Spleen (tissue), 11 donors: ENCODE results near the gene AMIGO1. TPM values are rescaled to one million over a fixed set of nuclear protein-coding genes. Genes with fewer than 3 reads are reported as not detected.

Experiments
- DNase-seq: peaks from one replicate; pipeline ENCODE4 v3.0.0-alpha.2; 2020
- H3K27ac ChIP-seq, 8 donors: fragments of 200-600 bp; sonication (generic) in 7 of 8; 1 replicate in 4 of 8; 2 replicates in 4 of 8; pipeline versions ENCODE4 v1.5.0 to v1.8.0; 2016 to 2021; ENCODE audit warnings: inconsistent platforms in 4 of 8, mild to moderate bottlenecking in 4 of 8, moderate library complexity in 1 of 8
- H3K27me3 ChIP-seq, 7 donors: fragments of 200-600 bp; sonication (generic) in 6 of 7; replicated peaks in 1 of 7; 1 replicate in 4 of 7; 2 replicates in 3 of 7; pipeline versions ENCODE4 v1.5.0 to v1.8.0; 2016 to 2021; ENCODE audit warnings: inconsistent platforms in 3 of 7, mild to moderate bottlenecking in 1 of 7
- H3K36me3 ChIP-seq, 6 donors: fragments of 200-600 bp; sonication (generic) in 5 of 6; 1 replicate in 4 of 6; 2 replicates in 2 of 6; pipeline versions ENCODE4 v1.5.0 to v1.8.0; 2016 to 2021; ENCODE audit warnings: inconsistent platforms in 2 of 6
- H3K4me1 ChIP-seq, 6 donors: fragments of 200-600 bp; sonication (generic) in 5 of 6; 1 replicate in 3 of 6; 2 replicates in 3 of 6; pipeline versions ENCODE4 v1.5.0 to v1.8.0; 2016 to 2021; ENCODE audit warnings: inconsistent platforms in 3 of 6
- H3K4me3 ChIP-seq, 8 donors: fragments of 200-600 bp; sonication (generic) in 7 of 8; 1 replicate in 4 of 8; 2 replicates in 4 of 8; pipeline versions ENCODE4 v1.5.0 to v1.8.0; 2016 to 2021; ENCODE audit warnings: inconsistent platforms in 4 of 8, mild to moderate bottlenecking in 4 of 8, moderate library complexity in 2 of 8
- H3K9me3 ChIP-seq, 8 donors: fragments of 200-600 bp; sonication (generic) in 7 of 8; 1 replicate in 4 of 8; 2 replicates in 4 of 8; pipeline versions ENCODE4 v1.5.0 to v1.8.0; 2016 to 2021; ENCODE audit warnings: inconsistent platforms in 4 of 8
- POLR2A ChIP-seq, 3 donors: fragments of 450-650 bp; IDR thresholded peaks; one replicate each; pipeline ENCODE4 v1.5.1; 2017; ENCODE audit warnings: antibody characterized with exemption in 3 of 3, mild to moderate bottlenecking in 1 of 3
- POLR2AphosphoS5 ChIP-seq, 3 donors: sonication (generic); formaldehyde crosslinking; IDR thresholded peaks; one replicate each; pipeline ENCODE4 v1.5.1; 2017; ENCODE audit warnings: antibody characterized with exemption in 3 of 3
- WGBS, 5 donors: extraction: QIAGEN DNeasy Blood & Tissue Kit in 3 of 5; methylation state at CpG; one replicate each; pipeline versions ENCODE4 v1.1.5 to v1.1.7; 2013 to 2018; 5-methylcytosine and 5-hydroxymethylcytosine counted together
- intact Hi-C: fragments of 100-400 bp; cut with DNase I; formaldehyde crosslinking; loops from one replicate; pipeline ENCODE4 v1.15.0; 2023; ENCODE audit warnings: low total_unique reads
- polyA plus RNA-seq, 3 donors: library from polyadenylated mRNA; stranded (reverse); fragments of 200-250 nt; gene quantifications; one replicate each; pipeline ENCODE4 v1.2.1, GENCODE V29; 2013
- total RNA-seq, 7 donors: library from RNA; depleted of rRNA in 3 of 7; stranded (reverse); fragments of >200 nt in 3 of 7; fragmentation: NEBNext Ultra II Directional in 4 of 7; extraction: Animal tissue kit (Norgen Biotek cat#: 25700) in 4 of 7; gene quantifications; one replicate each; pipeline versions ENCODE4 v1.1.0 to v1.2.1, GENCODE V29; 2016 to 2021
- TF ChIP-seq, protein P1 (sequence below), 11 experiments: fragments of 200-600 bp in 7 of 11; fragments of 450-650 bp in 4 of 11; sonication (generic) in 4 of 11; IDR thresholded peaks in 8 of 11; conservative IDR thresholded peaks in 3 of 11; 1 replicate in 7 of 11; 2 replicates in 4 of 11; pipeline versions ENCODE4 v1.4.0 to v1.8.0; 2016 to 2021; ENCODE audit warnings: antibody characterized with exemption in 11 of 11, inconsistent platforms in 4 of 11, mild to moderate bottlenecking in 1 of 11
- donor health status: healthy with polysubstance abuse.
- donor health status: DM: no; HTN: no; CAD: no; lungs with moderate emphysema.
- donor health status: DM: no; HTN: no; CAD: no.
- donor health status: Bipolar disorder and iron deficiency.
- donor health status: healthy.
- donor health status: DM: no; HTN: no; CAD: no.
- donor health status: DM: yes; HTN: yes; CAD: no.

The AMIGO1 gene
- total and polyA plus RNA-seq, 10 donors, result 0.57 to 8.5 (median 5.4) TPM

DNA sequence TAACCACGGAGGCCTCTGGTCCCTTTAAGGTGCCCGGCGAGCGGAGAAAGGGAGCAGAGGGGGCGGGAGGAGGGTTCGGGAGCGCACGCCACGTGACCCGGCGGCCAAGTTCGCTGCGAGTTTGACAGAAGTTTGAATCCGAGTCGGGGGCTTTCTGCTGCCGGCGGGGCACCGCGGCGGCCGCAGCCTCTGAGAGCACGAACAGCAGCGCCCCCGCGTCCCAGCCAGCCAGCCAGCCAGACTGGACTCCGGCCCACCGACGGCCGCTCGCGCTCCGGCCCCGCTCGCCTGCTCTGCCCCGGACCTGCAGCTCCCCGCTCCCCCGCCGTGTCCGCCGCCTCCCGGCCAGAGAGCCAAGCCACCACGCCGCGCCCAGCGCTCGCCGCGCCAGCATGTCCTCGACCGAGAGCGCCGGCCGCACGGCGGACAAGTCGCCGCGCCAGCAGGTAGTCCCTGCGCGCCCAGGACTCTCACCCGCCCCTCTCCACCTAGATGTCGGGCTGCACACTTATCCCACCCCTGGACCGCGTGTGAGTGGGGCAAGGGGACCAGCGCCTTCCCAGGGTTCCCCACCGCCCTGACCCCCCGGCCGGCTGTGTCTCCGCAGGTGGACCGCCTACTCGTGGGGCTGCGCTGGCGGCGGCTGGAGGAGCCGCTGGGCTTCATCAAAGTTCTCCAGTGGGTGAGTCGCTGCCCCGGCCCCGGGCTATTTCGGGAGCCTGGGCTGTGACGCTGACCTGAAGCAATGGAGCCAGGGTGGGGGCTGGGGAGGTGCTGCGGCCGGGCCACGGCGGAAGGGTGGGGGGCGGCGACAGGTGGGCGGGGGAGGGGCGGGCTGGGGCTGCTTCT lies 42.9 kb downstream of the AMIGO1 start, which contains the start of gene SYPL2:
SYPL2 (plus strand) TSS at position 95 of the 849 bp plus-strand sequence; CDS start at position 393, 298 bp downstream.
- peak within 1 kb of the TSS in 4 of 8 donors; percentile 15 to 59 (median 40) for H3K27ac ChIP-seq
- WGBS, 5 donors, result 1 to 19% (median 2%) methylated on average over 8 to 88 of the region's 88 CpGs
- peak; percentile 80 for DNase-seq

DNA sequence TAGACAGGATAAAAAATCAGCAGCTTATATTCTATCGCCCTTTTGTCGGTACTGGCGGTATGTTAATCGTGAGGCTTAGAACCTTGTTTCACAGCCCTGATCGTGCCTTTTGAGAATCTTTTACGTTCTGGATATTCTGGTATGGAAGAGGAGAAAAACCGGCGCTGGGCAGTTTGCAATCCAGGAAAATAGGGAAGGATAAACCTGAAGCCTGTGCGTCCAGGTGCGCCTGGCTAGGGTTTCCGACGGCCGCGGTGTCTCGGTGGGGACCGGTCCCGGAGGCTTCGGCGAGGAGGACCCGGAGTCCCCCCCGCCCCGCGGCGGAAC lies 43.4 kb downstream of the AMIGO1 start:
- Histone ChIP-seq H3K4me1 (peaks cover 0 to 25% (median 17%) of the 10 kb centered on the region in 6 donors), H3K4me3 (peak overlapping the region; percentile 48 to 80 (median 57)), H3K9me3 (no peaks in the 10 kb centered on the region), H3K36me3 (no peaks in the 10 kb centered on the region), H3K27ac (peak overlapping the region in 3 of 8 donors; percentile 40 to 59 (median 41)), H3K27me3 (peaks cover 0 to 98% (median 37%) of the 10 kb centered on the region in 7 donors)
- DNase-seq, result no peak
- 9 to 21% (median 11%) methylated on average over 18 to 24 of the region's 24 CpGs for WGBS, 5 donors
- intact Hi-C loops, result no loop called here
- TF ChIP-seq POLR2AphosphoS5 (IDR thresholded peaks at IDR 0.05) (no peak), POLR2A (IDR thresholded peaks at IDR 0.05) (no peak)
- TF ChIP-seq, protein P1, sequence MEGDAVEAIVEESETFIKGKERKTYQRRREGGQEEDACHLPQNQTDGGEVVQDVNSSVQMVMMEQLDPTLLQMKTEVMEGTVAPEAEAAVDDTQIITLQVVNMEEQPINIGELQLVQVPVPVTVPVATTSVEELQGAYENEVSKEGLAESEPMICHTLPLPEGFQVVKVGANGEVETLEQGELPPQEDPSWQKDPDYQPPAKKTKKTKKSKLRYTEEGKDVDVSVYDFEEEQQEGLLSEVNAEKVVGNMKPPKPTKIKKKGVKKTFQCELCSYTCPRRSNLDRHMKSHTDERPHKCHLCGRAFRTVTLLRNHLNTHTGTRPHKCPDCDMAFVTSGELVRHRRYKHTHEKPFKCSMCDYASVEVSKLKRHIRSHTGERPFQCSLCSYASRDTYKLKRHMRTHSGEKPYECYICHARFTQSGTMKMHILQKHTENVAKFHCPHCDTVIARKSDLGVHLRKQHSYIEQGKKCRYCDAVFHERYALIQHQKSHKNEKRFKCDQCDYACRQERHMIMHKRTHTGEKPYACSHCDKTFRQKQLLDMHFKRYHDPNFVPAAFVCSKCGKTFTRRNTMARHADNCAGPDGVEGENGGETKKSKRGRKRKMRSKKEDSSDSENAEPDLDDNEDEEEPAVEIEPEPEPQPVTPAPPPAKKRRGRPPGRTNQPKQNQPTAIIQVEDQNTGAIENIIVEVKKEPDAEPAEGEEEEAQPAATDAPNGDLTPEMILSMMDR (IDR thresholded peaks at IDR 0.05 in 8 of 11, conservative IDR thresholded peaks at IDR 0.05 in 3 of 11), result no peak

More for the DNA sequence above, 42.9 kb downstream of the AMIGO1 start, which contains the start of gene SYPL2:
- H3K4me3 ChIP-seq, result peak within 1 kb of the TSS; percentile 48 to 80 (median 57)
- TF ChIP-seq, protein P1 (IDR thresholded peaks at IDR 0.05 in 8 of 11, conservative IDR thresholded peaks at IDR 0.05 in 3 of 11), result no peak
- TF ChIP-seq POLR2AphosphoS5 (IDR thresholded peaks at IDR 0.05), result peak in 2 of 3 donors; percentile 26 to 32
- no peak for TF ChIP-seq POLR2A (IDR thresholded peaks at IDR 0.05)
- peaks cover 0 to 25% (median 17%) of the 10 kb centered on the region in 6 donors for H3K4me1 ChIP-seq
- intact Hi-C loops, result no loop called here
- H3K27me3 ChIP-seq, result peaks cover 0 to 98% (median 37%) of the 10 kb centered on the region in 7 donors
- no peaks in the 10 kb centered on the region for H3K36me3 ChIP-seq
- H3K9me3 ChIP-seq, result no peaks in the 10 kb centered on the region

DNA sequence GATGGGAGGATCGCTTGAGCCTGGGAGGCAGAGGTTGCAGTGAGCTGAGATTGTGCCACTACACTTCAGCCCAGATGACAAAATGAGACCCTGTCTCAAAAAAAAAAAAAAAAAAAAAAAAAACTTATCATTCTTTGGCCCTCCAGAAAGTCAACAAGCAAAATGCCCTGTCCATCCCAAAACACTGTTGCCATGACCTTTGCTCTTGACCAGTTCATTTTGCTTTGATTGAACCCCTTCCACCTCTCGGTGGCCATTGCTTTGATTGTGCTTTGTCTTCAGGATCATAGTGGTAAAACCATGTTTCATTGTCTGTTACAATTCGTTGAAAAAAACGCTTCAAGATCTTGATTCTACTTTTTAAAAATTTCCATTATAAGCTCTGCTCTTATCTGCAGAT lies 51.7 kb downstream of the AMIGO1 start:
- no peak for DNase-seq
- no peak overlapping the region for H3K27ac ChIP-seq
- intact Hi-C loops, result no loop called here
- WGBS, 5 donors, result 83 to 91% (median 86%) methylated on average over 4 of the region's 4 CpGs
- peaks cover 5 to 33% (median 22%) of the 10 kb centered on the region in 8 donors for H3K9me3 ChIP-seq
- H3K4me3 ChIP-seq, result no peak overlapping the region
- H3K36me3 ChIP-seq, result no peaks in the 10 kb centered on the region
- H3K4me1 ChIP-seq, result no peaks in the 10 kb centered on the region
- H3K27me3 ChIP-seq, result peaks cover 0 to 44% (median 4%) of the 10 kb centered on the region in 7 donors
- TF ChIP-seq, protein P1 (IDR thresholded peaks at IDR 0.05 in 8 of 11, conservative IDR thresholded peaks at IDR 0.05 in 3 of 11), result no peak

DNA sequence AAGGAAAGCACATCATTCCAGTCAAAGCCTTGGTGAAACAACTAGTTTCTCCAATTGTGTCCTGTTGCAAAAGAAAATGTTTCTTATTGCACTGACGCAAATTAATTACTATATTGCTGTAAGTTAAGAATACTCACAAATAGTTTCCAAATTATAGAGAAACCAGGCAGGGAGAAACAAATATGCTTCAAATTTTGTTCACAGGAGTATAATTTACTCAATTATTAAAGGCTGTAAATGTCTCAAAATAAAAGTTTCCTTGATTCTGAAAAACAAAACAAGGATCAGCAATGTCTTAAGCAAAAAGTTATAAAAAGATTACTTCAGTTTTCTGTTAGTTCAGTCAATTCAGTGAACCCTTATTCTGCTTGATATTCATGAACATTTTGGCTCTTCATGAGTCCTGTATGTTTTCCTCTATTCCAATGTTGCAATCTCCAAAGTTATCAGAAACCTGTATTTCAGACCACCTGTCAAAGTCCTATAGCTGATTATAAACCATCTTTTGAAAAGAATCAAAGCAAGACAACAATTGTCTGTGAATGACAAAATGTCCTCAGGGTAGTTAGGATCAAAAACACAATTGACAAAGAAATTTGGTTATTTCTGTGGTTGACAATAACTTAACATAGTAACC lies 54.9 kb downstream of the AMIGO1 start:
- peaks cover 5 to 36% (median 22%) of the 10 kb centered on the region in 8 donors for H3K9me3 ChIP-seq
- H3K27me3 ChIP-seq, result peaks cover 0 to 37% (median 0%) of the 10 kb centered on the region in 7 donors
- H3K4me1 ChIP-seq, result no peaks in the 10 kb centered on the region
- no peak for DNase-seq
- no peak overlapping the region for H3K4me3 ChIP-seq
- 92 to 98% (median 97%) methylated on average over 1 of the region's 1 CpG for WGBS, 5 donors
- no peak overlapping the region for H3K27ac ChIP-seq
- TF ChIP-seq, protein P1 (IDR thresholded peaks at IDR 0.05 in 8 of 11, conservative IDR thresholded peaks at IDR 0.05 in 3 of 11), result no peak
- no peak for TF ChIP-seq POLR2A (IDR thresholded peaks at IDR 0.05)
- TF ChIP-seq POLR2AphosphoS5 (IDR thresholded peaks at IDR 0.05), result no peak
- intact Hi-C loops, result no loop called here
- no peaks in the 10 kb centered on the region for H3K36me3 ChIP-seq
